HL-60 (cell line): ENCODE results near the gene CTR9.

Experiments
- DNase-seq, 2 experiments: peaks; one replicate each; pipeline ENCODE4 v3.0.0-alpha.2; 2010 to 2020; ENCODE audit warnings: low read depth in 1 of 2, low spot score in 1 of 2
- H3K27ac ChIP-seq: fragments of 250-450 bp; sonication (Bioruptor Pico); replicated peaks from 2 replicates; pipeline ENCODE4 v1.5.1; 2020; ENCODE audit warnings: mild to moderate bottlenecking, moderate library complexity
- H3K27me3 ChIP-seq: fragments of 250-450 bp; sonication (Bioruptor Pico); 2 replicates; pipeline ENCODE4 v1.5.1; 2021; ENCODE audit warnings: mild to moderate bottlenecking, moderate library complexity; ENCODE audit not compliant: insufficient read depth, poor library complexity, severe bottlenecking
- H3K4me3 ChIP-seq: replicated peaks from 2 replicates; pipeline ENCODE4 v1.5.1; 2011; ENCODE audit warnings: mild to moderate bottlenecking, control low read depth, low read length; ENCODE audit not compliant: insufficient read depth
- CTCF ChIP-seq: IDR thresholded peaks from one replicate; pipeline ENCODE4 v1.5.1; 2011; ENCODE audit warnings: low read length, control low read depth, inconsistent platforms; ENCODE audit not compliant: insufficient read depth
- GABPA ChIP-seq: IDR thresholded peaks from 2 replicates; pipeline ENCODE4 v1.6.1; 2012; ENCODE audit warnings: low read depth
- POLR2AphosphoS5 ChIP-seq: IDR thresholded peaks from 2 replicates; pipeline ENCODE4 v1.6.1; 2012; ENCODE audit warnings: low read depth
- REST ChIP-seq: IDR thresholded peaks from 2 replicates; pipeline ENCODE4 v1.6.1; 2012; ENCODE audit warnings: low read depth; ENCODE audit not compliant: insufficient replicate concordance
- SPI1 ChIP-seq: IDR thresholded peaks from 2 replicates; pipeline ENCODE4 v1.6.1; 2012; ENCODE audit warnings: low read depth, mild to moderate bottlenecking, borderline replicate concordance

CTR9 gene

GRCh38 chr11:10742460-10743208 is 8.4 kb upstream of the CTR9 start:
- peak in 1 of 2 experiments; percentile 45 for DNase-seq
- Histone ChIP-seq H3K27me3 (no peaks in the 10 kb centered on the region), H3K27ac (peak overlapping the region; percentile 45; the same call in 1 of the 2 replicates), H3K4me3 (no peak overlapping the region)
- no peak for TF ChIP-seq POLR2AphosphoS5
- no peak for TF ChIP-seq SPI1
- TF ChIP-seq REST, result no peak
- TF ChIP-seq CTCF, result no peak
- no peak for TF ChIP-seq GABPA

GRCh38 chr11:10743354-10744000 is 7.6 kb upstream of the CTR9 start:
- Histone ChIP-seq H3K4me3 (no peak overlapping the region), H3K27me3 (no peaks in the 10 kb centered on the region), H3K27ac (peak overlapping the region; percentile 45)
- TF ChIP-seq POLR2AphosphoS5 (0 out of 2 replicates have a peak, but pooled peaks have one; percentile 27), CTCF (no peak)
- DNase-seq, result peak in 1 of 2 experiments; percentile 52

GRCh38 chr11:10744206-10744605 is 6.8 kb upstream of the CTR9 start:
- no peaks in the 10 kb centered on the region for H3K27me3 ChIP-seq
- no peak for DNase-seq
- peak overlapping the region; percentile 45 for H3K27ac ChIP-seq
- TF ChIP-seq REST (no peak), SPI1 (no peak), CTCF (no peak), POLR2AphosphoS5 (no peak), GABPA (no peak)
- no peak overlapping the region for H3K4me3 ChIP-seq
